Brain microvascular endothelial cell (primary cell): Measurements from ENCODE around the gene PTPRM.

ENCODE experiments used
- DNase-seq: peaks from one replicate; pipeline ENCODE4 v3.0.0-alpha.2; 2020
- H3K27ac ChIP-seq: fragments of 250-450 bp; sonication (Bioruptor Pico); 2 replicates; pipeline ENCODE4 v1.5.1; 2020; ENCODE audit warnings: mild to moderate bottlenecking, moderate library complexity
- H3K27me3 ChIP-seq: fragments of 250-450 bp; sonication (Bioruptor Pico); replicated peaks from 2 replicates; pipeline ENCODE4 v1.5.1; 2020; ENCODE audit warnings: mild to moderate bottlenecking
- H3K36me3 ChIP-seq: fragments of 250-450 bp; sonication (Bioruptor Pico); replicated peaks from 2 replicates; pipeline ENCODE4 v1.5.1; 2020; ENCODE audit warnings: mild to moderate bottlenecking
- H3K4me3 ChIP-seq: 2 replicates; pipeline ENCODE4 v1.5.1; 2011; ENCODE audit warnings: low read depth, mild to moderate bottlenecking, control low read depth, low read length, moderate library complexity
- in situ Hi-C: cut with HindIII; loops from 2 replicates; pipeline ENCODE4 v1.10.0; 2017; ENCODE audit warnings: low sequenced_read_pairs, low pct_ligation_motif_present
- TF ChIP-seq, protein P1 (sequence below): IDR thresholded peaks from 2 replicates; pipeline ENCODE4 v1.5.1; 2011; ENCODE audit warnings: low read depth, mild to moderate bottlenecking, moderate library complexity, low read length, control low read depth, inconsistent platforms; ENCODE audit errors: missing control alignments

PTPRM gene

DNA sequence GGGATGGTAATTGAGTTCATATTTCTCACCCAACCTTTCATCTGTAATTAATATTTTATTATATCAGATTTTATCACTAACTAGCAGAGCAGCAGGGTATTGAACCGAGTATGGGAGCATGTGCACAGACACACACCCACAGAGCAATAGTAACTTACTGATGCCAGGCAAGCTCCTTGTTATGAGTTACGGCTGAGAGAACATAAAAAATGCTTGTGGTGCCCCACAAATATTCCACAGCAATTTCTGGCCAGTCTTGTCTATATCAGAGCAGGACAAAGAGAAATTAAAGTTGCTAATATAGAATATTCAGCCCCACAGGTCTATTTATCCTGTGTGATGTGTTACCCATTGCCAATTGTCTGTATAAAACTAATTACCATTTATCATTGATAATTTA, 540.3 kb downstream of the PTPRM start:
- no peaks in the 10 kb centered on the region for H3K36me3 ChIP-seq
- H3K4me3 ChIP-seq: no peak overlapping the region
- DNase-seq: no peak
- in situ Hi-C loops: no loop called here
- TF ChIP-seq, protein P1, sequence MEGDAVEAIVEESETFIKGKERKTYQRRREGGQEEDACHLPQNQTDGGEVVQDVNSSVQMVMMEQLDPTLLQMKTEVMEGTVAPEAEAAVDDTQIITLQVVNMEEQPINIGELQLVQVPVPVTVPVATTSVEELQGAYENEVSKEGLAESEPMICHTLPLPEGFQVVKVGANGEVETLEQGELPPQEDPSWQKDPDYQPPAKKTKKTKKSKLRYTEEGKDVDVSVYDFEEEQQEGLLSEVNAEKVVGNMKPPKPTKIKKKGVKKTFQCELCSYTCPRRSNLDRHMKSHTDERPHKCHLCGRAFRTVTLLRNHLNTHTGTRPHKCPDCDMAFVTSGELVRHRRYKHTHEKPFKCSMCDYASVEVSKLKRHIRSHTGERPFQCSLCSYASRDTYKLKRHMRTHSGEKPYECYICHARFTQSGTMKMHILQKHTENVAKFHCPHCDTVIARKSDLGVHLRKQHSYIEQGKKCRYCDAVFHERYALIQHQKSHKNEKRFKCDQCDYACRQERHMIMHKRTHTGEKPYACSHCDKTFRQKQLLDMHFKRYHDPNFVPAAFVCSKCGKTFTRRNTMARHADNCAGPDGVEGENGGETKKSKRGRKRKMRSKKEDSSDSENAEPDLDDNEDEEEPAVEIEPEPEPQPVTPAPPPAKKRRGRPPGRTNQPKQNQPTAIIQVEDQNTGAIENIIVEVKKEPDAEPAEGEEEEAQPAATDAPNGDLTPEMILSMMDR: no peak
- no peak overlapping the region for H3K27ac ChIP-seq
- H3K27me3 ChIP-seq: no peaks in the 10 kb centered on the region

DNA sequence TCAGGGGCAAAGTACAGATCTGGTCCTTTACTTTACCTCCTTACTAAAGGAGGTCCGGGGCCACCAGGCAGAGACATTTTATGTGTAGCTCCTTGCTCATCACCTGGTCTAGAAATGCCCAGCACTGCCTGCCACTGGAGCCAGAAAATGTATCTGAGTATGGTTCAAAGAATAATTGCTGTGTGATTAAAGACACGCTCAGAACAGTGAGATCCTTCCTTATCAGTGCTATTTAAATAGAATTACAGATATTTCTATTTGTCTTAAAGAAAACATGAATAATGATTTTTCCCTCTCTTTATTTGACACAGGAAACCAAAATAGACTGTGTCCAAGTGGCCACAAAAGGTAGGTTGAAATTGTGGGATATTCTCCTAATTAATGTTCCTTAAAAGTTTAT, 547.4 kb downstream of the PTPRM start:
- H3K36me3 ChIP-seq: no peaks in the 10 kb centered on the region
- no peaks in the 10 kb centered on the region for H3K27me3 ChIP-seq
- TF ChIP-seq, protein P1: no peak
- DNase-seq: no peak
- H3K27ac ChIP-seq: no peak overlapping the region
- in situ Hi-C loops: no loop called here
- H3K4me3 ChIP-seq: no peak overlapping the region

DNA sequence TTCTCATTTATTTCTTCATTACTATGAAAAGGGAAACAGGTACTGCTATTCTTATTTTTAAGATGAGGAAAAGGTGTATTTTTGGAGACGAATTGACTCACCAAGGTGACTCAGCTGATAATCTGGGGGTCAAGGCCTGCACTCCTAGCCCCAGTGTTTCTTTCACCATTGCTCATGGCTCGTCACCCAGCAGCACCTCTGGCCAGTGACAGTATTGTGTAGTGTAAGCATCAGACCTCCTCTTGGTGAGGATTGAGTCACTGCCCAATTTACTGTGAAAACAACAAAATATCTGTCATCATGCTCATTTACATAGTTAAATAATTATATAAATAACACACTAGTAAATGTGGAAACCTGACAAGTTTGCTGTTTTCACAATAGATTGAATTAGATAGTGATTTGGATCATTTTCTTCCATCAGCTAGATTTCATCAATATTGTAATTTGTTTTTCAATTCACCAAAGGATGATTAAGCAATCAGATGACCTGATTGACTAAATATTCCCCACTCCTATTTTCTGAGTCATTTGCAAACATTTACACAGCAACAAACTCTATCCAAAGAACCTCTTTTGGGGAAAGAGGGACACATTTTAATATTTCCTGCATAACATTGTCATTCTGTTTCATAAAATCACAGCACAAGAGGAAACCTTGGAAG, 549.4 kb downstream of the PTPRM start:
- DNase-seq: peak; percentile 70
- Histone ChIP-seq H3K27ac (peak overlapping the region; percentile 56), H3K36me3 (no peaks in the 10 kb centered on the region), H3K4me3 (no peak overlapping the region), H3K27me3 (no peaks in the 10 kb centered on the region)
- TF ChIP-seq, protein P1: no peak
- in situ Hi-C loops: no loop called here

DNA sequence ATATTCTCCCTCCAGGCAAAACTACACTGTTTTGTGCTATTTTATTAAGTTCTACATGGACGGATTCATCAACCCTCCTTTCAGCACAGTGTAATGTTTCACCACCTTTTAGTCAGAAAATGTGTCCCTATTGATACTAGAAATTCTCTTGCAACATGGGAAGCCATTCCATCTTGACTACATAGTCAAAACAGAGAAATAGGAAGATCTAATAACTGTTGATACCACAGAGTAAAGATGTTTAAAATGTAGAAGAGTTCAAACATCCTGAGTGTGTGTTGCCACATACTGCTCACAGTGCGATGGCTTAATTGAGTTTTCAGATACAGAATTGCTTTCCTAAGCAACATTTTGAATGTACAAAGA, 549.9 kb downstream of the PTPRM start:
- Histone ChIP-seq H3K27ac (peak overlapping the region; percentile 56), H3K27me3 (no peaks in the 10 kb centered on the region), H3K4me3 (no peak overlapping the region), H3K36me3 (no peaks in the 10 kb centered on the region)
- DNase-seq: no peak
- in situ Hi-C loops: no loop called here
- TF ChIP-seq, protein P1: no peak

DNA sequence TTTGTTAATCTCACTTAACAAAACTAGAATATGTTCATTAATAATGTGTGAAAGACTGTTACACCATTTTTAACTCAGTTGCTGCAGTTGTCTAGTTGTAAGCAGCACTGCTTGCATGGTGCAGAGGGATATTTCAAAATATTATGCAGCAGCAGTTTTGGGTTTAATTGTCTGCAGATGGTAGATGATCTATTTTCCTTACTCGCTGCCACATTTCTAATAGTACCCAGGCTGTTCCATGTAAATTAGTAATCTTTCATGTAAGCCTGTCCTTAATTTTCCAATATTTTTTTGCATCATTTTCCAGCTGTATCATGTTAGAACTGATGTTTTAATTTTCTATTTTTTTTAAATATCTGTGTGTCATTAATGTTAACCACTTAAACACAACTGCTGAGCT, 554.0 kb downstream of the PTPRM start:
- DNase-seq: no peak
- Histone ChIP-seq H3K36me3 (no peaks in the 10 kb centered on the region), H3K27me3 (no peaks in the 10 kb centered on the region), H3K27ac (peak overlapping the region; percentile 64), H3K4me3 (no peak overlapping the region)
- TF ChIP-seq, protein P1: no peak
- in situ Hi-C loops: no loop called here

DNA sequence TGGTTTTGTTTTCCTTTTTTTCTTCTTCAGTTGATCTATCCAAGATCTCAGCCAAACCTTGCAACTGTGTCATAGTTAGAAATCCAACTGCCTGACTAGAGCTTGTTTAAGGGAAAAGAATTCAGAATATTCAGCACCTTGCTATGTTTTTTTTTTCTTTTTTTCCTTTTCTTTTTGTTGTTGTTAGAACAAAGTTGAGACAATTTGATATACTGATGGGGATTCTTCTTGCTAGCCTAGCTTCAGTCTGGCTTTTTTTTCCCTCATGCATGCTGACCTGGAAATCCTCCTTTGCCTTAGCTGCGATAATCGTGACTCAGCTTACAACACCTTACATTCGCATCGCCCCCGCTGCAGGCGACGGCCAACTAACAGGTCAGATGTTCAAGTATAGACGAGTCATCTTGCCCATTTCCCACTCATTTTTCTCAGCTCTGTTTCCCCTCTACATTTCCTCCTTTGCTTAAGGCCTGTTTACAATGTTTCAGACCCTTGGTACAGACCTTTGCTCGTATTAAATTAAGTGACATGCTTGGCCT, 554.9 kb downstream of the PTPRM start:
- TF ChIP-seq, protein P1: no peak
- Histone ChIP-seq H3K27me3 (no peaks in the 10 kb centered on the region), H3K27ac (peak overlapping the region; percentile 64), H3K4me3 (no peak overlapping the region), H3K36me3 (no peaks in the 10 kb centered on the region)
- peak; percentile 92 for DNase-seq
- in situ Hi-C loops: no loop called here
